Measurements from ENCODE around the gene B4GAT1.

Gene B4GAT1

DNA sequence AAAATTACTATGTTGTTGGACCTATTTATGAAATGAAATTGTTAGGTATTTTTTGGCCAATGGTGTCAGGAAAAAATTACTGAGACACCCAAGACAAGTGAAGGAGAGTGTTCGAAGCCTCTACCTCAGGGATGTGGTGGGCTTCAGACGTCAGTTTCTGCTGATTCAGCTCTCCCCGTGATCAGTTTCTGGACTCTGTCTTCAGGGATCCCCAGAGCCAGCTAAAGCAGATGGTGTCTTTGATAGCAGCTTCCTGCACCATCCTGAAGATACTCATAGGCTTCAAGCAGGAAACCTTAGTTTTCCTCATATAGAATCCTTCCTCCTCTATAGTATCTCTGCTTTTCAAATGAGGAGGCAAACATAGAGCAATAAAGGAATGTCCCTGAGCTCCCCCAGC is 38.0 kb downstream of the B4GAT1 start:
- no peak for DNase-seq (ENCODE audit: low read depth in 3 of 3)

DNA sequence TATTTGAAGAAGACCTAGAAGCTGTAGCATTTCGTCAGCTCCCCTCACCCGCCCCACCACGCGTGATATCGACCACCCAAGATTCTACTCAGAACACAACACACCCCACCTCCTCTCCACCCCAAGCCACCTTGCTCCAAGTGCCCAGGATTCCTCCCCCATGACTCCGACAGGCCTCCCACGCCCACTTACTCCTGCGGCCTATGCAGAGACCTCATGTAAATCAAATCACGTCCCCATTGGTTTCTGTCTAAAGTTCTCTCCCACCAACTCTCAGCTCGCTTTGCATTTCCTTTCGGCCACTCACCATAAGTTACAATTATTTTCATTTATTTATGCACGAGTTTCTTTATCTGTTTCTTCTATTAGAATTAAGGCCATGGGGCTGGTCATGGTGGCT is 44.8 kb downstream of the B4GAT1 start:
- no peak for DNase-seq (ENCODE audit: low read depth in 3 of 3)

DNA sequence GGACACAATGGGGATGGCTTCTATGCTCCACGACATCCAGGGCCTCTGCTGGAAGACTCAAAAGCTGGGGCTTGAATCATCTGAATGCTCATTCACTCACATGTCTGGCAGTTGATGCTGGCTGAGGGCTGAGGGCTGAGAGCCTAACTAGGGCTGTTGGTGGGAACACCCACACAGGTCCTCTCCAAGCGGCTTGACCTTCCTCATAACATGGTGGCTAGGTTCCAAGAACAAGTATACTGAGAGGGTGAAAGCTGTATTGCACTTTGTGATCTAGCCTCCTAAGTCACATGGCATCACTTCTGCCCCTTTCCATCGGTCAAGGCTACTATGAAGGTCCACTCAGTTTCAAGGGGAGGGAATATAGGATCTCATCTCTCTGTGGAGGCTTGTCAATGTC is 48.2 kb downstream of the B4GAT1 start:
- DNase-seq (ENCODE audit: low read depth in 3 of 3): no peak

DNA sequence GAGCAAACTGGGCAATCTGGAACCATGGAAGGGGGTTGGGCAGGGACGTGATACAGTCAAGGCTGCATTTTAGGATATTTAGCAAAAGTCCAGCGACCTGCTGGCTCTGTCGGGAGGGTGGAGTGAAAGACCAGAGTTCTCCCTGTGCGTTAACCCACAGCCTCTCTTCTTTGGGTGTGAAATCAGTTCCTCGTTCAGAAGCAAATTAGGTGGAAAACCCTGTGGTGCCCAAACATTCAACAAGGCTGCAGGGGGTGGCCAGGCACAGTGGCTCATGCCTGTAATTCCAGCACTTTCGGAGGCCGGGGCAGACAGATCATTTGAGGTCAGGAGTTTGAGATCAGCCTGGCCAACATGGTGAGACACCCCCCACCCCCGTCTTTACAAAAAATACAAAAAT is 49.8 kb downstream of the B4GAT1 start:
- no peak for DNase-seq (ENCODE audit: low read depth in 3 of 3)

All from stimulated activated CD4-positive, alpha-beta T cell treated with anti-CD3 and anti-CD28 coated beads, TNF-alpha, amount 100 ng/mL, for 24 hours (primary cell).